Coronary artery (tissue), 2 donors: ENCODE results near the gene SAP30.

Experiments
- DNase-seq: peaks from one replicate; pipeline ENCODE4 v3.0.0-alpha.2; 2017; ENCODE audit warnings: low spot score
- H3K27ac ChIP-seq, 2 donors: fragments of 200-600 bp; sonication (generic); one replicate each; pipeline ENCODE4 v1.5.1; 2016 to 2019
- H3K4me3 ChIP-seq: fragments of 200-600 bp; sonication (generic); 2 replicates; pipeline ENCODE4 v1.5.1; 2016; ENCODE audit warnings: mild to moderate bottlenecking, moderate library complexity
- CTCF ChIP-seq: fragments of 200-600 bp; sonication (generic); IDR thresholded peaks from one replicate; pipeline ENCODE4 v1.5.1; 2019; ENCODE audit warnings: antibody characterized with exemption

Gene SAP30

DNA sequence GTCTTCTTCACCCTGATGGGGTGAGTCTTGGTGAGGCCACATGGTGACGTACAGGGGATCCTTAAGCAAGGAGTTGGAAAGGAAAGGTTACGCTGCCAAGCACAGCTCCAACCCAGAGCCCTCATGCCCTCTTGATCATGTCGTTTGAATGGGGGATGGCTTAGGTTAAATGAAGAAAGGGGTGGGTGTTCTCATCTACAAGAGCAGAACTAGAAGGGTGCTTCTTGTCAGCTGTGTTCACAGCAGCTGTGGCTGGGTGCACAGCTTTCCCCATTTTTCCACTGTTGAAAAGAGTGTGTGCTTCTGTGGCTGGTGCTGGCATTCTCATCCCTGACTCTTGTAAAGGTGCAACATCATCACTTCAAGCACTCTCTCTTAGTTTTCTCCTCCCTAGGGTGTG, 43.7 kb downstream of the SAP30 start:
- H3K27ac ChIP-seq: peak overlapping the region in 1 of 2 donors; percentile 64

GRCh38 chr4:173415092-173415491, 44.3 kb downstream of the SAP30 start:
- Histone ChIP-seq H3K4me3 (no peak overlapping the region), H3K27ac (peak overlapping the region in 1 of 2 donors; percentile 64)
- TF ChIP-seq CTCF: no peak
- DNase-seq: no peak

More for the DNA sequence above, 43.7 kb downstream of the SAP30 start:
- H3K4me3 ChIP-seq: no peak overlapping the region
- no peak for DNase-seq
- TF ChIP-seq CTCF: no peak

DNA sequence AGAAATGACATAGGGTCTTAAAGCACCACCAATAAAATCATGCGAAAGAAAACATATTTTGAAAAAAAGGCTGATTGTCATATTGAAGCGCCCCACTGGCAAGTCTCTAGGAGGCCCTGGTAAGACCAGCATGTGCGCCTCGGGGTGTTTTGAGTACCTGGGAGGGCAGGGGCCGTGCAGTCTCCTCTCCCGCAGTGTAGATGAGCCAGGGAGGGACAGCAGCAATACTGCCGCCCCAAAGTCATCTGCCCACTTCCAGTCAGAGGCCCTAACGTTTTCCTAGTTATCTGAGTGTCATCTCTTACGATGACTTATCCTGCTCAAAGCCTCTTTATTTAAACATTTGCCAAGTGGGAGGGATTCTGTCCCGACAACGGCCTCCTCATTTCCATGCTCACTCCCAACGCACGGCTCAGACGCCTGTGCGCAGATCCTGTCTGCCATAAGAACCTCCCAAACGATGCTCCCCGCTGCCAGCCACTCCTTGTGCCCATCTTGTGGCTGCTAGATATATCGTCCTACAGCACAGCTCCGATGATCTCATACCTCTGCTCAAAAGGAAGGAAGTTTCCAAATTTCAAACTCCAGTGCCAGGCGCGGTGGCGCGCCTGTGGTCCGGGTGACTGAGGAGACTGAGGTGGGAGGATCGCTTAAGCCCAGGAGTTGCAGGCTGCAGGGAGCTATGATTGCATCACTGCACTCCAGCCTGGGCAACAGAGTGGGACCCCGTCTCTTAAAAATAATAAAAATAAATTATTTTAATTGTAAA, 45.3 kb downstream of the SAP30 start:
- no peak for TF ChIP-seq CTCF

DNA sequence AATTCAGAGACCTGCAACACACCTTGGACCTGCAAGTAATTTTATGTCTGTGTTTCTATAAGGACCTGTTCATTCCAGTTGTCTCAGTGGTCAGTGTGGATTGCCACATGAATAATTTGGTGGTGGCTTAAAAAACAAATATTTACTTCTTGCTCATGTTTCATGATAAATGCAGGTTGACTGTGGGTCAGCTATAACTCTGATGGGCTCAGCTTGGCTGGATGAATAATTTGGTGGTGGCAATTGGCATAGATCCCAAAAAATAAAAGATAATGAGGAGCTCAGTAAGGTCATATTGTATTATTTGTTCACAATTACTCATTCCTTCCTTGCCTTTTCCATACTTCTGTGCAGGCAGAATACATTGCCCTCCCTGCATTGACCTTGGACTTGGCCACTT, 47.1 kb downstream of the SAP30 start:
- no peak for TF ChIP-seq CTCF
- no peak overlapping the region for H3K27ac ChIP-seq
- no peak for DNase-seq
- H3K4me3 ChIP-seq: no peak overlapping the region

More for the DNA sequence above, 45.3 kb downstream of the SAP30 start:
- H3K4me3 ChIP-seq: peak overlapping the region; percentile 28
- H3K27ac ChIP-seq: peak overlapping the region in 1 of 2 donors; percentile 61
- DNase-seq: peak; percentile 75

GRCh38 chr4:173418639-173419038, 47.9 kb downstream of the SAP30 start:
- no peak for DNase-seq
- TF ChIP-seq CTCF: no peak
- Histone ChIP-seq H3K4me3 (no peak overlapping the region), H3K27ac (no peak overlapping the region)

DNA sequence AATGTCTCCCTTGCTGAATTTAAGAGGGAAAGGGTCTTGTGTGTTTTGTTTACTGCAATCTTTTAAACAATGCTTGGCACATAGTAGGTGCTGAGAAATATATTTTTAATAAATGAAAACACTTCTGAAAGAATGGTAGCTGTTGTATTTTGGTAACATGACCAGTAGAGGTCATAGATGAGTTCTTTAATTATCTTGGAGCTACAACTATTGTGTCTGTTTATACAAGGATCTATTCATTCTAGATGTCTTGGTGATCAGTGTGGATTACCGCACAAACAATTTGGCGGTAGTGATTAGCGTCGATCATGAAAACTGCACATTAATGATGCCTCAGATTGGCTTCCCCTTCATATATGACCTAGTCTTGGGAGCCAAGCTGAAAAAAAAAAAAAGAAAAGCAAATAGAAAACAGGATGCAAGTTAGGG, 49.6 kb downstream of the SAP30 start:
- TF ChIP-seq CTCF: peak; percentile 23
- Histone ChIP-seq H3K27ac (no peak overlapping the region), H3K4me3 (no peak overlapping the region)
- DNase-seq: no peak

DNA sequence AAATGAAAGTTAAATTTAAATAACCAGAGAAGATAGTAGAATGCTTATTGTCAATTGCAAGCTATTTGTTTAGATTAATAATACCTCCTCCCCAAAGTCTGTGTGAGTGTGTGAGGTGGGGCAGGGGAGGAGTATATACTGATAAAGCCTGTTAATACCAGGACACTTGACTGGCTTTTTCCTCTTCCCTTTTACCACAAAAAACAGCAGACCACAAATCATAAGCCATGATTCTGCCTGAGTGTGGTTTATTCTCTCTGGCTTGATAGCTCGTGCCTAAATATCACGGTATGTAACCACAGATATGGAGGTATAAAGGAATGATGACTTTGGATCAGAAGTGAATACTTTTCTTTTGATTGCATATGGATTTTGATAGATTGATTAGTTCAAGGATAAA, 50.0 kb downstream of the SAP30 start:
- H3K4me3 ChIP-seq: no peak overlapping the region
- no peak overlapping the region for H3K27ac ChIP-seq
- no peak for TF ChIP-seq CTCF
- no peak for DNase-seq
